OCI-LY7 (cell line): Measurements from ENCODE around the gene CASP5.
"Not testable (repeated sequence)": the region's sequence is repeated elsewhere in the genome, so short reads cannot be mapped to it uniquely, and the experiment has no call there.

Experiments
- EZH2phosphoT487 ChIP-seq: fragments of 200-600 bp; sonication (generic); IDR thresholded peaks from 2 replicates; pipeline ENCODE4 v1.6.1; 2018; ENCODE audit warnings: low read depth, borderline replicate concordance, mild to moderate bottlenecking, mixed run types, antibody characterized with exemption, low read length, moderate library complexity, mixed read lengths
- TF ChIP-seq, protein P1 (sequence below): fragments of 200-600 bp; sonication (generic); conservative IDR thresholded peaks from 2 replicates; pipeline ENCODE4 v1.5.1; 2014; ENCODE audit warnings: mild to moderate bottlenecking, antibody characterized with exemption, low read length, moderate library complexity, mixed read lengths

- TF ChIP-seq, protein P1, sequence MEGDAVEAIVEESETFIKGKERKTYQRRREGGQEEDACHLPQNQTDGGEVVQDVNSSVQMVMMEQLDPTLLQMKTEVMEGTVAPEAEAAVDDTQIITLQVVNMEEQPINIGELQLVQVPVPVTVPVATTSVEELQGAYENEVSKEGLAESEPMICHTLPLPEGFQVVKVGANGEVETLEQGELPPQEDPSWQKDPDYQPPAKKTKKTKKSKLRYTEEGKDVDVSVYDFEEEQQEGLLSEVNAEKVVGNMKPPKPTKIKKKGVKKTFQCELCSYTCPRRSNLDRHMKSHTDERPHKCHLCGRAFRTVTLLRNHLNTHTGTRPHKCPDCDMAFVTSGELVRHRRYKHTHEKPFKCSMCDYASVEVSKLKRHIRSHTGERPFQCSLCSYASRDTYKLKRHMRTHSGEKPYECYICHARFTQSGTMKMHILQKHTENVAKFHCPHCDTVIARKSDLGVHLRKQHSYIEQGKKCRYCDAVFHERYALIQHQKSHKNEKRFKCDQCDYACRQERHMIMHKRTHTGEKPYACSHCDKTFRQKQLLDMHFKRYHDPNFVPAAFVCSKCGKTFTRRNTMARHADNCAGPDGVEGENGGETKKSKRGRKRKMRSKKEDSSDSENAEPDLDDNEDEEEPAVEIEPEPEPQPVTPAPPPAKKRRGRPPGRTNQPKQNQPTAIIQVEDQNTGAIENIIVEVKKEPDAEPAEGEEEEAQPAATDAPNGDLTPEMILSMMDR, result not testable (repeated sequence)
- not testable (repeated sequence) for TF ChIP-seq EZH2phosphoT487
Observed at GRCh38 chr11:104972924-104973323, 50.0 kb downstream of the CASP5 start.
